OCI-LY3 (cell line): ENCODE measurements around the gene PPP5C.

Experiments
- EZH2phosphoT487 ChIP-seq: fragments of 200-600 bp; shearing (Covaris generic); IDR thresholded peaks from 2 replicates; pipeline ENCODE4 v1.6.1; 2018; ENCODE audit warnings: antibody characterized with exemption, mixed run types, low read depth
- TF ChIP-seq, protein P1 (sequence below): fragments of 200-600, 300-600 bp; sonication (generic); IDR thresholded peaks from 2 replicates; pipeline ENCODE4 v1.5.1; 2014; ENCODE audit warnings: antibody characterized with exemption, low read length, low read depth

GRCh38 chr19:46365561-46365960 lies 18.7 kb downstream of the PPP5C start:
- TF ChIP-seq, protein P1, sequence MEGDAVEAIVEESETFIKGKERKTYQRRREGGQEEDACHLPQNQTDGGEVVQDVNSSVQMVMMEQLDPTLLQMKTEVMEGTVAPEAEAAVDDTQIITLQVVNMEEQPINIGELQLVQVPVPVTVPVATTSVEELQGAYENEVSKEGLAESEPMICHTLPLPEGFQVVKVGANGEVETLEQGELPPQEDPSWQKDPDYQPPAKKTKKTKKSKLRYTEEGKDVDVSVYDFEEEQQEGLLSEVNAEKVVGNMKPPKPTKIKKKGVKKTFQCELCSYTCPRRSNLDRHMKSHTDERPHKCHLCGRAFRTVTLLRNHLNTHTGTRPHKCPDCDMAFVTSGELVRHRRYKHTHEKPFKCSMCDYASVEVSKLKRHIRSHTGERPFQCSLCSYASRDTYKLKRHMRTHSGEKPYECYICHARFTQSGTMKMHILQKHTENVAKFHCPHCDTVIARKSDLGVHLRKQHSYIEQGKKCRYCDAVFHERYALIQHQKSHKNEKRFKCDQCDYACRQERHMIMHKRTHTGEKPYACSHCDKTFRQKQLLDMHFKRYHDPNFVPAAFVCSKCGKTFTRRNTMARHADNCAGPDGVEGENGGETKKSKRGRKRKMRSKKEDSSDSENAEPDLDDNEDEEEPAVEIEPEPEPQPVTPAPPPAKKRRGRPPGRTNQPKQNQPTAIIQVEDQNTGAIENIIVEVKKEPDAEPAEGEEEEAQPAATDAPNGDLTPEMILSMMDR: no peak
- TF ChIP-seq EZH2phosphoT487: no peak
